HS-27A (cell line): ENCODE results near the gene RSPH10B2.
A peak's percentile ranks its signal among the peaks of the same experiment; 100 is the strongest.
"Not testable (repeated sequence)": the region's sequence is repeated elsewhere in the genome, so short reads cannot be mapped to it uniquely, and the experiment has no call there.

ENCODE experiments used
- DNase-seq: peaks from one replicate; pipeline ENCODE4 v3.0.0-alpha.2; 2012; ENCODE audit warnings: low read depth, missing footprints

Gene RSPH10B2

GRCh38 chr7:6753964-6754363, at the start of gene RSPH10B2:
RSPH10B2 (plus strand) TSS chr7:6754103; CDS start chr7:6757678, 3,575 bp downstream.
- DNase-seq, result not testable (repeated sequence)

DNA sequence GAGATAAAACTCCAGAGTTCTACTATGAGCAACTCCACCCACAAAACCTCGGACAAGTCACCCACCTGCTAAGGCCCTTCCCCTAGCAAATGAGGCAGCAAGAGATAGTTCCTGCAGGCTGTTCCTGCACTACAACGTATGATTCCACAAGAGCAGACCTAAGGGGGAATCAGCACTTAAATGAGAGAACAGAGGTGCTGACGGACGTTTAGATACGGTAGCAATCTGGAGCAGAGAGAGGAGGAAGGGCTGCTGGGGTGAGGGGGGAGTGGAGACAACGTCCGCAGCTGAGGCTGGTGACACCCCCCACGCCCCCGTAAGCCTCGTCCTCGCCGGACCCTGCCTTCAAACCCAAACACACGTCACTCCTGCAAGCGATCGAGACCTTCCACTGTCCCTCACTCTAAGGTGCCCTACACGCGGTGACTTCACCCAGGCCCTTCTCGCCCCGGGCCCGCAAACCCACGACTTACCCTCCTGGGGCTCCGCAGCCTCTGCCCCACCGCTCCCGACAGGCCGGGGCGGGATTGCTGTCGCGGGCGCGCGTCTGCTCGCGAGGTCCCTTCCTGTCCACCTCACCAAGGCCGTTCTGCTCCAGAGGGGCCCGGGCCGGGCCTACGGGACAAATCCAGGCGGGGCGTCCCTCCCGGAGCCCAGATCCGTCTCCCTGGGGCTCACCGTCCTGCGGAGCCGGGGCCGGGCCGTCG, 47.8 kb upstream of the RSPH10B2 start:
- DNase-seq, result no peak

- DNase-seq, result peak; percentile 65
Measured at GRCh38 chr7:6706666-6707407, 47.1 kb upstream of the RSPH10B2 start, which contains the start of gene ZNF12. ZNF12 (minus strand) TSS chr7:6706947; CDS start chr7:6705173, 1,774 bp downstream.

- no peak for DNase-seq
Measured at GRCh38 chr7:6708304-6708703, 45.6 kb upstream of the RSPH10B2 start.

DNA sequence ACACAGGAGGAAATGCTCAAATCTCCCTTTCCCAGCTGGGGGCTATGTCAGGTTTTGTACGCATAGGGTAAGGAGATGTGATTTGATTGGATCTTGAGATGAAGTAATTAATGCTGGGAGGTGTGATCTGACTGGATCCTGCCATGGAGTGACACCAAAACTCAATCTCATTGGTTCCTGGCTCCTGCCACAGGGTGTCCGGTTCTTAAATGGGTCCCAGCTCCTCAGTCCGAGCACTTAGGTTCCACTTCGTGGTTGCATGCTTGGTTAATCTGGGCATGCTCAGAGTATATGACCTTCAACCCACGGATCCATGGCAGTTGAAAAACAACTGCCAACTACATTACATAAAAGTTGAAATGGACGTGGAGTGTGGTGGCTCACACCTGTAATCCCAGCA, 44.1 kb upstream of the RSPH10B2 start:
- no peak for DNase-seq

DNA sequence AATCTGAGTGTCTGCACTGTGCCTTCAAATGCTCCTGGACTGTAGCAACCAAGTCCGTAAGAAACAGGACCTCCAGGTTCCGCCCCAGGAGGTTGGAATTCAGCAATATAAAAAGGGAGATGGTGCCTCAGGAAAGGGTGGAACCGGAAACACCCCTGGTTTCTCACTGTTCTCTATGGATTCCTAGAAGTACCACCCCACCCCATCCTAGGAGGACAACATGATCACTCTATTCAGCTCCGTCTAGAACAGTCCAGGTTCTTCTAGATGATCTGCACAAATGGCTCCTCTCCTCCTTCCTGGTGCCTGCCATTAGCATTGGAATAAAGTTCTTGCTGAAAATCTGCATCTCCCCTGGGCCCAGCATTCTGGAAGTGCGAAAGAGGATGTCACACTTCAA, 39.5 kb upstream of the RSPH10B2 start:
- DNase-seq, result no peak

- DNase-seq, result not testable (repeated sequence)
Measured at GRCh38 chr7:6715898-6716297, 38.0 kb upstream of the RSPH10B2 start.

GRCh38 chr7:6718124-6718523, 35.8 kb upstream of the RSPH10B2 start:
- no peak for DNase-seq

DNA sequence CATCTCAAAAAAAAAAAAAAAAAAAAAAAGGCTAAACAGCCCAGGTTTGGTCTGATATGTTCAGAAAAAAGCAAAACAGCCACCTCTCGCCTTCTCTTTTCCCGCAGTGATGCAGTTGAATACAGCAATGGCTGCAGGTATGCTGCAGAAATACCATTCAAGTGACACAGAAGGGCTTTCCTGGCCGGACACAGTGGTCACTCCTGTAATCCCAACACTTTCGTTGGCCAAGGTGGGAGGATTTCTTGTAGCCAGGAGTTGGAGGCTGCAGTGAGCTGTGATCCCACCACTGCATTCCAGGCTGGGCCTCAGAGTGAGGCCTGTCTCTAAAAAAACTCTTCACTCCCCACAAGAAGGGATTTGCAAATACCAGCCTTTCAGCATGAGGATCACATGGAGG, 29.6 kb upstream of the RSPH10B2 start:
- DNase-seq, result not testable (repeated sequence)

- no peak for DNase-seq
Measured at GRCh38 chr7:6725003-6725402, 28.9 kb upstream of the RSPH10B2 start.

- DNase-seq, result not testable (repeated sequence)
Measured at GRCh38 chr7:6726341-6726740, 27.6 kb upstream of the RSPH10B2 start.

DNA sequence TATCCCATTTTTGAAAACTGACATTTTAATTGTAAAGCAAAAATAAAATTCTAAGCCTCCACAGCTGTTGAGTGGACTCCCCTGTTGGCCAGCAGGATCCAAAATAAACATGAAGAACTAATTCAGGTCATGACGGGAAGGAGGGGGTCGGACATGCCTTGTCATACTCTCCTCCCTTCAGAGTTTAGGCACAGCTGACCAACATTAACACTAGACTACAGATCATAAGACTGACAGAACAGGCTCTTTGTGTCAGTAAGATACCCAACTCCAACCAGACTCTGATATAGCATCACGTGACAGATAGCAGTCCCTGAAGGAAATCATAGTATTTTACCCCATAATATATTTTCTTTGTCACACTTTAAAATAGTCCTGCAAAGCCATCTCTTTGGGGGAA, 26.2 kb upstream of the RSPH10B2 start:
- DNase-seq, result no peak

GRCh38 chr7:6728893-6729491, 24.9 kb upstream of the RSPH10B2 start:
- DNase-seq, result not testable (repeated sequence)

DNA sequence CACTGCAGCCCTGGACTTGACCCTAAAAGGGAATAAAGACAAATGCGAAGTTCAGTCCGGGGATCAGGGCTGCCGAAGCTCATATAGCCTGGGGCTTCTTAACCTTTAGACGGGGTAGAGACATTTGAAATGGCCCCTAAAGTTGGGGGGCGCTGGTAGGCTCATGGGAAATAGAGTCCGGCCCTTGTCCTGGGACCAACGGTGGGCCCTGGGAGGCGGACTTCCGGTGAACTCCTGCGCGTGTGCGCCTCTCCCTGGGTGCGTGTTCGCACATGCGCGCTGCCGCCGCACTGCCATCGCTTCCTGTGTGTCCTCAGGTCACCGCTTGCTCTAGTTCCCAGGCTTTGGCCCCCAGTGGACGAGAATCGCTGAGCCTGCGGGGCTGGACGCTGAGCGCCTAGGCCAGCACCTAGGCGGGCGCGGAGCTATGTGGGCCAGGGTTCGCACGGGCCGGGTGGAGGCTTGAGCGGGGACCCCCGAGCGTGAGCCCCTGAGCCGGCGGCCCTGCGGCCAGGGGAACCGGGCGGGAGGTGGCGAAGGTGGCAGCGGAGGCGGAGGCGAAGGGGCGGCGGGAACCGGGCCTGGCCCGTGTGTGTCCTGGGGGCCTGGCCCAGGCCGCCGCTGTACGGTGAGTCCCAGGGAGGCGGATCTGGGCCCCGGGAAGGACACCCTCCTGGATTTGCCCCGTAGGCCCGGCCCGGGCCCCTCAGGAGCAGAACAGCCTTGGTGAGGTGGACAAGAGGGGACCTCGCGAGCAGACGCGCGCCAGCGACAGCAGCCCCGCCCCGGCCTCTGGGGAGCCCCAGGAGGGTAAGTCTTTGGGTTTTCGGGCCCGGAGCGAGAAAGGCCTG, 24.2 kb upstream of the RSPH10B2 start:
- peak; percentile 54 for DNase-seq

DNA sequence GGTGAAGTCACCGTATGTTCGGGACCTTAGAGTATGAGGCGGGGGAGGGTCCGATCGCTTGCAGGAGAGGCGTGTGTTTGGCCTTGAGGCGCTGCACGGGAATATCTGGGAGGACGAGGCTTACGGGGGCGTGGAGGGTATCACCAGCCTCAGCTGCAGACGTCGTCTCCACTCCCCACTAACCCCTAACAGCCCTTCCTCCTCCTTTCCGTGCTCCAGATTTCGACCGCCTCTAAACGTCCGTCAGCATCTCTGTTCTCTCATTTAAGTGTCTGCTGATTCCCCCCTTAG, 23.6 kb upstream of the RSPH10B2 start:
- no peak for DNase-seq

DNA sequence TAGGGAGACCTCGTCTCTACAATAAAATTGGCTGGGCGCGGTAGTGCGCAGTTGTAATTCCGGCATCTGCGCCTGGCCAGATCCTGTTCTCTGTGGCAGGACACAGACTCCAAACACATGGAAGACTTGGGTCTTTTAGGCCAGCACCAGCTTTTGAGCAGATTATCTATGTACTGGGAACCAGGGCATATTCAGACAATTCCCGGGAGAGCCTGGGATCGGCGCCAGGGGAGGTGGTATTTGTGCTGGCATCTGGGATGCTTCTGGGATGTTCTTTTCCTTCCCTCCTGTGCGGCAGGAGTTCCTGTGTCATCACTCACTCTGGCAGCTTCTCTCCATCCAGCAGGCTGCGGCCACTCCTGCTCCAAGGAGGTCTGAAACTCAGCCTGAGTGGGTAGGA, 15.5 kb upstream of the RSPH10B2 start:
- DNase-seq, result not testable (repeated sequence)

- DNase-seq, result not testable (repeated sequence)
Measured at GRCh38 chr7:6744410-6745100, 9.3 kb upstream of the RSPH10B2 start.

- not testable (repeated sequence) for DNase-seq
Measured at GRCh38 chr7:6749335-6749734, 4.6 kb upstream of the RSPH10B2 start.

DNA sequence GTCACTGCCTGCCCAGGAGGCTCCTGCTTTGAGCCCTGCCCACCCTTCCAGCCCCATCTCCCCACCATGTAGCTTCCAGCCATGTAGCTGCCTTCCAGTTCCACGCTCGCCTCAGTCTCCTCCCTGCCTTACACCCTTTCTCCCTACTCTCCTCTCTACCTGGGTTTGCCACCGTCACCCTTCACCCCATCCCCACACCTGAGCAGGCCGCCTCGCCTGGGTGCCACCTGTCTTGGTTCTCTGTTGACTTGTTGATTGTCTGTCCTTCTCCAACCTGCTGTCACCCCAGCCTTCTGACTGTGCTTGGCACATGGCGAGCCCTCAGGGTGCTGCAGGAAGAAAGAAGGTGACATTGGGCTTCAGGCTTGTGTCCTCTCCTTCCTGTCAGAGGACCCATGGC, 3.7 kb upstream of the RSPH10B2 start:
- not testable (repeated sequence) for DNase-seq

DNA sequence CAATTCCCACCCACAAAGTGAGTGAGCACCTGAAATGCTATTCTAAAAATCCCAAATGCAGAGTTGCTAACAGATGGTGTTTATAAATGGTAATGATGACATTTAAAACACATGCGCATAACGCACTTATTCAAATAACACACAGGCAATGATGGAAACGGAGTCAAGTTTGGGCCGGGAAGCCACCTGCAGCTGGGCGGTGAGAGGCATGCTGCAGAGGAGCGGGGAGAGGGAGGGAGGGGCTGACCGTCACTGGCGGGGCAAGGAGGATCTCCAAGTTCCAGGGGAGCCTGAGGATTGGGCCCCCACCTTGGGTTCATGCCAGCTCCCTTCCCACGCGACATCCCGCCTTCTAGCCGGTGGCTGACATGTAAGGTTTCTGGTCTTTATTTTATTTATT, 7.3 kb downstream of the RSPH10B2 start:
- not testable (repeated sequence) for DNase-seq

- DNase-seq, result not testable (repeated sequence)
Measured at GRCh38 chr7:6781581-6781980, 27.7 kb downstream of the RSPH10B2 start.

GRCh38 chr7:6789353-6789752, 35.5 kb downstream of the RSPH10B2 start:
- DNase-seq, result not testable (repeated sequence)
